ENCODE measurements around the gene CEP85L.

The CEP85L gene

GRCh38 chr6:118529756-118530155 lies 121.6 kb downstream of the CEP85L start:
- H3K4me3 ChIP-seq (ENCODE audit: low read depth, low read length) = no peak overlapping the region
- in situ Hi-C loops (cut with HindIII; ENCODE audit: low sequenced_read_pairs) = no loop called here
- TF ChIP-seq, protein P1, sequence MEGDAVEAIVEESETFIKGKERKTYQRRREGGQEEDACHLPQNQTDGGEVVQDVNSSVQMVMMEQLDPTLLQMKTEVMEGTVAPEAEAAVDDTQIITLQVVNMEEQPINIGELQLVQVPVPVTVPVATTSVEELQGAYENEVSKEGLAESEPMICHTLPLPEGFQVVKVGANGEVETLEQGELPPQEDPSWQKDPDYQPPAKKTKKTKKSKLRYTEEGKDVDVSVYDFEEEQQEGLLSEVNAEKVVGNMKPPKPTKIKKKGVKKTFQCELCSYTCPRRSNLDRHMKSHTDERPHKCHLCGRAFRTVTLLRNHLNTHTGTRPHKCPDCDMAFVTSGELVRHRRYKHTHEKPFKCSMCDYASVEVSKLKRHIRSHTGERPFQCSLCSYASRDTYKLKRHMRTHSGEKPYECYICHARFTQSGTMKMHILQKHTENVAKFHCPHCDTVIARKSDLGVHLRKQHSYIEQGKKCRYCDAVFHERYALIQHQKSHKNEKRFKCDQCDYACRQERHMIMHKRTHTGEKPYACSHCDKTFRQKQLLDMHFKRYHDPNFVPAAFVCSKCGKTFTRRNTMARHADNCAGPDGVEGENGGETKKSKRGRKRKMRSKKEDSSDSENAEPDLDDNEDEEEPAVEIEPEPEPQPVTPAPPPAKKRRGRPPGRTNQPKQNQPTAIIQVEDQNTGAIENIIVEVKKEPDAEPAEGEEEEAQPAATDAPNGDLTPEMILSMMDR (IDR thresholded peaks at IDR 0.05; ENCODE audit: low read depth, low read length, missing control alignments) = no peak
- no peak for DNase-seq (ENCODE audit: low read depth)

GRCh38 chr6:118528129-118528528 lies 123.3 kb downstream of the CEP85L start:
- in situ Hi-C loops (cut with HindIII; ENCODE audit: low sequenced_read_pairs) = no loop called here
- DNase-seq (ENCODE audit: low read depth) = no peak
- H3K4me3 ChIP-seq (ENCODE audit: low read depth, low read length) = no peak overlapping the region
- TF ChIP-seq, protein P1 (IDR thresholded peaks at IDR 0.05; ENCODE audit: low read depth, low read length, missing control alignments) = no peak

DNA sequence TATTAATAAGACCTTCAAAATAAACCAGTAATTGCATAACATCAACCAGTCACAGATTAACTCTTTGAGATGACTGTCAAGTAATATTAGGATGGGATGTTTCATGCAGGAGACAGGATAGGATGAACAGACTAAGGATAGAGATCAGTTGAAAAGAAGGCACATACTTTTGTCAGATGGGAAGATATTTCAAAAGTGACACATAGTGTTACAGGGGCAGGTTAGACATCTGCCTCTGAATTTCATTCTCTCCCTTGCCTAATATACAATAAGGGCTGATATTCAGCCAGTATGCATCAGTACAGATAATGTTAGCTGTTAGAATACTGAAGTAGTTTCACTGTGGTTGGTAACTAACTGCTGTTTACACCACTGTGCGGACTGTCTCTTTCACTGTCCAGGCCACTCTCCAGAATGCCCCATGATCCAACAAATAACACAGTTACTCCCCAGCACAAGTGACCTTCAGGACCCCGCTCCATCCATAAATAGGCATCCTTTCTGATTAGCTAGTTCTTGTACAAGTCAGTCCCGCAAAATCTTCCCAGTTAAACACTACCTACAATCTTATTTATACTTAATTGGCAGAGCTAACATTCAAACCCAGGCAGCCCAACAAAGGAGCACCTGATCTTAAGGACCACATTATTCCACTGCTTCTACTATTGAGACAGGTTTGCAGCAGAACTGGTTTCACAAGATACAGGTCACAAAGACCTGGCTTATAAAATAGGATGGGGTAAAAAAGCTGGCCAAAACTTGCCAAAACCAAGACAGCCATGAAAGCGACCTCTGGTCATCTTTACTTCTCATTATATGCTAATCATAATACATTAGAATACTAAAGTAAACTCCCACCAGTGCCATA lies 125.2 kb downstream of the CEP85L start:
- no peak overlapping the region for H3K4me3 ChIP-seq (ENCODE audit: low read depth, low read length)
- in situ Hi-C loops (cut with HindIII; ENCODE audit: low sequenced_read_pairs) = no loop called here
- TF ChIP-seq, protein P1 (IDR thresholded peaks at IDR 0.05; ENCODE audit: low read depth, low read length, missing control alignments) = no peak
- no peak for DNase-seq (ENCODE audit: low read depth)

DNA sequence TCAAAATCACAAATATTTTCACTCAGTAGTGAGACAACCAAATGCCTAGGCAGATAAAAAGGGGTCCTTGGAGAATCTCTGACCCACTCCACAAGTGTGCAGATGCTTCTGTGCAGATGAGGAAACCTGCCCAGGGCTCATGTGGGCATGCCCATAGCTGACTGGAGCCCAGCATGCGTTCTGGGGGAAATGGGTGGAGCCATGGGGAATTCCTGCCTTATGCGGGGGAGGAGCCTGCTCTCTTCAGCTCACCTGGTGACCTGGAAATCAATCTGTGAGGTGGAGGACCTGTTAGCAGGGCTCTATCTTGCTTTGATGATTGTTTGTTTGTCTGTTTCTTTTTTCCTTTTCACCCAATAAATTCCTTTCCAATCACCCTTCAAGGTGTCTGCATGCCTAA lies 126.7 kb downstream of the CEP85L start:
- DNase-seq (ENCODE audit: low read depth) = no peak
- in situ Hi-C loops (cut with HindIII; ENCODE audit: low sequenced_read_pairs) = no loop called here
- TF ChIP-seq, protein P1 (IDR thresholded peaks at IDR 0.05; ENCODE audit: low read depth, low read length, missing control alignments) = no peak
- H3K4me3 ChIP-seq (ENCODE audit: low read depth, low read length) = no peak overlapping the region

GRCh38 chr6:118523216-118523615 lies 128.2 kb downstream of the CEP85L start:
- TF ChIP-seq, protein P1 (IDR thresholded peaks at IDR 0.05; ENCODE audit: low read depth, low read length, missing control alignments) = no peak
- no peak for DNase-seq (ENCODE audit: low read depth)
- H3K4me3 ChIP-seq (ENCODE audit: low read depth, low read length) = no peak overlapping the region
- in situ Hi-C loops (cut with HindIII; ENCODE audit: low sequenced_read_pairs) = no loop called here

DNA sequence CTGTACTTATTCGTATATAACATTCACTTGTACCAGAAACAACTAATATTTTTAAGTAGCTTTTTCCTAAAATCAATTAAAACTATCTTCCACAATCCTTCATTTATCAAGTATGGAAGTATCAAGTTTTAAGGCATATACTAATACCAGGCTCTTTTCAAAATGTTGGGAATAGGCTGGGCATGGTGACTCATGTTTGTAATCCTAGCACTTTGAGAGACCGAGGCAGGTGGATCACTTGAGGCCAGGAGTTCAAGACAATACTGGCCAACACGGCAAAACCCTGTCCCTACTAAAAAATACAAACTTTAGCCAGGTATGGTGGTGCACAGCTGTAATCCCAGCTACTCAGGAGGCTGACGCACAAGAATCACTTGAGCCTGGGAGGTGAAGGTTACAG lies 129.0 kb downstream of the CEP85L start:
- no peak overlapping the region for H3K4me3 ChIP-seq (ENCODE audit: low read depth, low read length)
- TF ChIP-seq, protein P1 (IDR thresholded peaks at IDR 0.05; ENCODE audit: low read depth, low read length, missing control alignments) = no peak
- DNase-seq (ENCODE audit: low read depth) = no peak
- in situ Hi-C loops (cut with HindIII; ENCODE audit: low sequenced_read_pairs) = no loop called here

Data from astrocyte of the cerebellum (primary cell).